Measurements from ENCODE around the gene OSBPL5.

- TF ChIP-seq TAF1 (IDR thresholded peaks at IDR 0.05; ENCODE audit: borderline replicate concordance, insufficient read depth, low read length): no peak
- no peak for TF ChIP-seq POLR2AphosphoS5 (IDR thresholded peaks at IDR 0.05; ENCODE audit: low read depth, low read length)
- no peak for TF ChIP-seq FOXP2 (optimal IDR thresholded peaks at IDR 0.05; ENCODE audit: borderline replicate concordance, extremely low read depth, extremely low read length, insufficient read depth)
These were observed 36.6 kb upstream of the OSBPL5 start for GRCh38 chr11:3201677-3202181.

Measured in PFSK-1 (cell line).